HPDE6-E6E7 (cell line): ENCODE data around the gene TUBB.
"Not testable (repeated sequence)": the region's sequence is repeated elsewhere in the genome, so short reads cannot be mapped to it uniquely, and the experiment has no call there.

Experiments
- DNase-seq: peaks from one replicate; pipeline ENCODE4 v3.0.0; 2011; ENCODE audit warnings: missing footprints; ENCODE audit errors: extremely low spot score

The TUBB gene

DNA sequence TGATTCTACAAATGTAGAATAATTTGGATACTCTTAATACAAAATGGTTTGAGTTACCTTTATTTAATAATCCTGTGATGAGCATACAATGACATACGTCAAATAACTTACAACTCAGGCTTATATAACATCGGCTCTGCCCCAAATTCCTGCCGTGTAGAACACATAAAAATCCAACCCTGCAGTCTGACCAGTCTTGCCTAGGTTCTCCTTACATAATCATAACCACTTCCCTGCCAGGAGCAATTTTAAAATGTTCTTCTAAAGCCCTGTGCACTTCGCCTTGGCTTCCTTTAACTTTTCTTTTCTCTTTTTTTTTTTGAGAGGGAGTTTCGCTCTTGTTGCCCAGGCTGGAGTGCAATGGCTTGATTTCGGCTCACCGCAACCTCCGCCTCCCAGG is 40.4 kb downstream of the TUBB start:
- DNase-seq: no peak

DNA sequence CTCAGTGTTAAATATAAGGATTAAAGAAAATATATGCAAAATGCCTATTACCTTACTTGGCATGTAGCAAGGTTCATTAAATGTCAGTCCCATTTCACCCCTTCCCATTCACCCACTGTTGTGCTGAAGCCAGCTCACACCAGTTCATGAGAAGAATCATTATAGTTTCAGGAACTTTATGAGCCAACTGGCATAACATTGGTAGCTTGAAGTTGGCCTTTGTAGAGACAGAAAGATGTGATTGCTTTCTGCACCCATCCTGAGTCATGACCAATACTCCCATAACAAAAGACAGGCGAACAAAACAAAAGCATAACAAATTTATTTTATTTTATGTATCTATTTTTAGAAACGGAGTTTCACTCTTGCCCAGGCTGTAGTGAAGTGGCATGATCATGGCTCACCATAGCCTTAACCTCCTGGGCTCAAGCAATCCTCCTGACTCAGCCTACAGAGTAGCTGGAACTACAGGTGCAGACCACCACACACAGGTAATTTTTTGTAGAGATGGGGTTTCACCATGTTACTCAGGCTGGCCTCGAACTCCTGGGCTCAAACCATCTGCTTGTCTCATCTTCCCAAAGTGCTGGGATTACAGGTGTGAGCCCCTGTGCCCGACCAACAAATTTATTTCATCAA is 41.8 kb downstream of the TUBB start:
- DNase-seq: no peak

DNA sequence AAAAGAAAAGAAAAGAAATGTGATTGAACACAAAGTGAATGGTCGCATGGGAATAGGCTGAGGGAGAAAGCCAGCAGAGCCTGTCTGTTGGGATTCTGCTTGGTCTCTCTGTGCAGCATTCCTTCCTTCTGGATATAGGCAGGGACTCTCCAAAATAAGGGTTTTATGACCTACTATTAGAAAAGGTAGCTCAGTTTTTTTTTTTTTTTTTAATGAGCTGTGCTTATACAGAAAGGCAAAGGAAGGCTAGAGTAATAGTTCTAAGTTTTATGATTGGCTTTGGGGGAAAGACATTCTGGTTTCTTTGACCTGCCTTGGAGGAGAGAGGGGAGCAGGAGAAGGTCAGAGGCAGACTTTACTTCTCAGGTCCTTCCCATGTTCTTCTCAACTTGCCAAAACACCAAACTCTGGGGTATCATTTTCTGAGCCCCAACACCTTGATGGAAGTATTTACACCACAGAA is 43.0 kb downstream of the TUBB start:
- DNase-seq: no peak

DNA sequence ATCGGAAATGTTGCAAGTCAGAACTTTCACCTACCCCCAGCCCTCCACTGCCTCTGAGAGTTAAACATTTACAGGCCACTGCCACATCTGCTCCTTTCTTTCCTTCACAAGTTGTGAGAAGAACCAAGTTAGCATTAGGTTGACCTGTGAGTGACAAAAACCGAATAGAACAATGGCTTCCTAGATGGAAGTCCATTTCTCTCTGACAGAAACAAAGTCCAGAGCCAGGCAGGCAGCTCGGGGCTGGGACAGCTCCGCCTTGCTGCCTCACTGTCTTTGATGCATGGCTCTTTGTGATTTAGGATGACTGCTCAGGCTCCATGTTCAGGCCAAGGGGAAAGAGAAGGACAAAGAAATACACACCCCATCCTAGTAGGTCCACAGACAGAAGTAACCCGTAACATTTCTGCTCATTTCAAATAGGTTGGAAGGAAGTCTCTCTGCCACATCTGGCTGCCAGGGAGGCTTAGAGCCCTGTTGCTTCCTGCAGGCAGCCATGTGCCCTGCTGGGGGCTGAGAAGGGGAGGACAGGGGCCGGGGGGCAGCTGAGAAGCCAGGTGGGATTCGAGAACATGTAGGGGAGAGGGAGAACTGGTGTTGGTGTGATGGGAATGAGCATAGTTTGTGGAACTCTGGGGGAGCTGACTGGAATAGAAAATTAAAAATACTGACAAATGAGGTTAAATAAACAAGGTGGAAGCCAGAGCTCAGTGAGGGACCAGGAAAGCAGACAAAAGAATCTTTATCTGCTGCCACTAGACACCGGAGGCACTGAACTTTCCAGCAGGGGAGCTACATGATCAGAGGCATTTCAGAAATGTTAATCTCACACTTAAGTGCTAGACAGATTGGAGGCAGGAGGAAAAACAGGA is 43.7 kb downstream of the TUBB start:
- DNase-seq: no peak

DNA sequence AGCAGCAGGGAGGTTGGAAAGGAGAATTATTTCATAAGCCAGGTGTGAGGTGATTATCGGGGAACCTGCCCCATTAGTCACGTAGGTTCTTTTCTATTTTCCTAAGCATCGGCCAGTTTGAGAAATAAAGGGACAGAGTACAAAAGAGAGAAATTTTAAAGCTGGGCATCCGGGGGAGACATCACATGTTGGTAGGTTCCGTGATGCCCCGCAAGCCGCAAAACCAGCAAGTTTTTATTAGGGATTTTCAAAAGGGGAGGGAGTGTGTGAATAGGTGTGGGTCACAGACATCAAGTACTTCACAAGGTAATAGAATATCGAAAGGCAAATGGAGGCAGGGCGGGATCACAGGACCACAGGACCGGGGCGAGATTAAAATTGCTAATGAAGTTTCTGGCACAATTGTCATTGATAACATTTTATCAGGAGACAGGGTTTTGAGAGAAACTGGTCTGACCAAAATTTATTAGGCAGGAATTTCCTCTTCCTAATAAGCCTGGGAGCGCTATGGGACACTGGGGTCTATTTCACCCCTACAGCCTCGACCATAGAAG is 44.4 kb downstream of the TUBB start:
- not testable (repeated sequence) for DNase-seq

DNA sequence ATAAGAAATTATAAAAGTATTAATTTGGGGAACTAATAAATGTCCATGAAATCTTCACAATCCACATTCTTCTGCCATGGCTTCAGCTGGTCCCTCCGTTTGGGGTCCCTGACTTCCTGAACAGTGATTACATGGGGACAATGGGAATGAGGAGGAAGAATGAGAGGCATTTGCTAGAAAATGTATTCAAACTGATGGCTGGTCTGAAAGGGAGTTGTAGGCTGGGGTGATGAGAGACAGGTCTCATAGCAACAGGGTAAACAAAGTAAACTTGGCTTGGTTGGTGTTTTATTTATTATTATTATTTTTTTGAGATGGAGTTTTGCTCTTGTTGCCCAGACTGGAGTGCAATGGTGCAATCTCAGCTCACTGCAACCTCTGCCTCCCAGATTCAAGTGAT is 45.3 kb downstream of the TUBB start:
- DNase-seq: not testable (repeated sequence)

DNA sequence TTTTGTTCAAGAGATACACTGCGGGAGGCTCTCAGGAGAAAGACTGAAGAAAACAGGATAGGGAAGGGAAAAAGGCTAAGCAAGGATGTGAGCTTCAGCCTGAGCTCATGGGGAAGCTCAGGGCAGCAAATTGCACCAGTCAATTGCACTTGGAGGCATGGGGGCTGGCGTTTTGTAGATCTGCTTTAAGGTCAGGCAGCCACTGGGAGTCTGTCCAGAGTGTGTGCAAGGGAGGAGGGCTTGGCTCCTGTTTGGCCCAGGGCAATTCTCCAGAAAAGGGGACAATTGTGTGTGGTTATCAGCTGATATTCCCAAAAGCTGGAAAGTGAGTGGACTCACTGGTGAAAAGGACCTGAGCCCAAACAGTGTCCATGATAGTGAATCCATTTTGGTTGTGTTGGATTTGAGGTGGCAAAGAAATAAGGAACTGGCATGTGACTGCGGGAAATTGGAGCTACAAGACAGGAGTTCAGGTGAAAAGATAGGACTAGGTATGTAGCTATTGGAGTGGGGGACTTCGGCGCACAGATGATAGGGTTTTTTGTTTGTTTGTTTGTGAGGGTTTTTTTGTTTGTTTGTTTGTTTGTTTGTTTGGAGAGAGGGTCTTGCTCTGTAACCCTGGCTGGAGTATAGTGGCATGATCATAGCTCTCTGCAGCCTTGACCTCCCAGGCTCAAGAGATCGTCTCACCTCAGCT is 46.5 kb downstream of the TUBB start:
- DNase-seq: no peak

DNA sequence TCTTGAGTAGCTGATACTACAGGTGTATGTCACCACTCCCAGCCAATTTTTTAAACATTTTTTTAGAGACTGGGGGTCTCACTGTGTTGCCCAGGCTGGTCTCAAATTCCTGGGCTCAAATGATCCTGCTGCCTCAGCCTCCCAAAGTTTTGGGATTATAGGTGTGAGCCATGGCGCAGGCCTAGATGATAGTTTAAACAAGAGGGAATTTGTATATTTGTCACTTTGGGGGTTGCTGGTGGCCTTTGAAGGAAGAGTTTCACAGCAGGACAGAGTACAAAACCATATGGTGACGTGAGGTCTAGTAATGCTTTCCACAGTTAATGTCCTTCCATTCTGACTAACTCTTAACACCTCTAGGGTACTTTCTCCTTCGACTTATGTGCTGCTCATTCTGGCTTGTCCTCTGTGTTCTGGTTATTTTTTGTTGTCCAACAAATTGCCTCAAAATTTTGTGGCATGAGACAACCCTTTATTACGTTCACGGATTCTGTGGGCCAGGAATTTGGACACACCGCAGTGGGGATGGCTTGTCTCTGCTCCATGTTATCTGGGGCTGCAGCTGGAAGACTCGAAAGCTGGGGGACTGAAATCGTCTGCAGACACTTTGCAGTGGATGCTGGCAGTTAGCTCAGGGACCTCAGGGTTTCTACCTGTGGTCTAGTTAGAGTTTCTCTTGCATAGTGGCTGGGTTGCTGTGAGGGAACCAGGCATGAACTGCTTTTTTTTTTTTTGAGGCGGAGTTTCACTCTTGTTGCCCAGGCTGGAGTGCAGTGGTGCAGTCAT is 47.2 kb downstream of the TUBB start:
- no peak for DNase-seq

DNA sequence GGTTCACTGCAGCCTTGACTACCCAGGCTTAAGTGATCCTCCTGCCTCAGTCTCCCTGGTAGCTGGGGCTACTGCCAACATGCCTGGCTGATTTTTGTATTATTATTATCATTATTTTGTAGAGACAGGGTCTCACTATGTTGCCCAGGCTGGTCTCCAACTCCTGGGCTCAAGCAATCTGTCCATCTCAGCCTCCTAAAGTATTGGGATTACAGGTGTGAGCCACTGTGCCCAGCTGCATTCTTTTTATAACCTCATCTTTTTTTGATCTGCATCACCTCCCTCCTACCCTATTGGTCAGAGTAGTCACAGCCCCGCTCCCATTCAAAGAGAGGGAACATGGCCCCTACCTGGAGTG is 47.8 kb downstream of the TUBB start:
- DNase-seq: no peak

DNA sequence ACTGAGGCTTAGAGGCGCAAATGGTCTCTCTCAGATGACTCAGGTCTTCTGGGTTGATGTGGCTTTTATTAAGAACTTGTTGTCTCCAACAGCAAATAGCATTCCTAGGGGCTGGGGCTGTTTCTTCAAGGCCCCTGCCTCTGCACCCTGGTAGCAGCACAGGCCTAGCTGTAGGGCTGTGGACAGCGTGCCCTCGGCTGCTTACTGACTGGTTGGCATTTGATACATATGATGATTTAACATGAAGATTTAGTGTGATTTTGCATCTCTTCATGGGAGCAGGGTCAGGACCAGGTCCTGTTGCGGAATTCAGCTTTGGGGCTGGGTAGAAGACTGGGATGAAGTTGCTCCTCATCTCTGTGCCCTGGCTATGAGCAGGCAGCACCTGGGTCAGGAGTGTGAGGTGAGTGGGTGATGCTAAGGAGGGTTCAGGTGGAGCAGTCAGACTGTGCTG is 48.5 kb downstream of the TUBB start:
- no peak for DNase-seq

DNA sequence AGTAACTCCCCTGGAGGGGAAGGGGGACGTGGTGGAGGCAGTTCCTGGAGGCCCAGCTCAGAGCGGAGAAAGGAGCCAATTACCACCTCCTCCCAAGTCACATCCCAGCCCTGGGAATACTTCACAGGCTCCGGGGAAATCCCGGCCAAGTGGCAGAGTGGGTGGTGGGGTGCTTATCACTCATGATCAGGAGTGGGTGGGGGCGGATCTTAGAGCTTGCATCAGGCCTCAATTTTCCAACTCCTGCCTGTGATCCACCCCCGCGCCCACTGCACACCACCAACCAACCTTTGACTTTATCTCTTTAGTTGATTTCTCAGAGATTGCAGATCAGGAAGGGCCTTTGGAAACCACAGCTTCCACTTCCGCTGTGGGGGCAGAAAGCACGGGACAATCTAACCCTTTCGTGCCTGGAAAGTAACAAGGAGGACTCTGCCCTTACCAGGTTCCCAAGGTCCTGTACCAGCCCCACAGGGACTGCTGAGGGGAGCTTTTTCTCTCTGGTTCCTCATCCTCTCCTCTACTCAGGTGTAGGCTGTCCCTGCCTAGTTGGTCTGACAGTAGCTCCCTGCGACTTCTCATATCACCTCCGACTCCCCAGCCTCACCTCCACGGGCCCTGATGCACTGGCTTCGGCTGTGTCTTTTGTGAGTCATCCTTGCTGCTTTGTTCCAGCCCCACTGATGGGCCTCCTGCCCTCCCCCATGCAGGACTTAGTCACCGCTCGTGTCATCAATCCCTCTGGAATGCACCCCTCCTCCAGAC is 49.1 kb downstream of the TUBB start:
- peak; percentile 99 for DNase-seq

DNA sequence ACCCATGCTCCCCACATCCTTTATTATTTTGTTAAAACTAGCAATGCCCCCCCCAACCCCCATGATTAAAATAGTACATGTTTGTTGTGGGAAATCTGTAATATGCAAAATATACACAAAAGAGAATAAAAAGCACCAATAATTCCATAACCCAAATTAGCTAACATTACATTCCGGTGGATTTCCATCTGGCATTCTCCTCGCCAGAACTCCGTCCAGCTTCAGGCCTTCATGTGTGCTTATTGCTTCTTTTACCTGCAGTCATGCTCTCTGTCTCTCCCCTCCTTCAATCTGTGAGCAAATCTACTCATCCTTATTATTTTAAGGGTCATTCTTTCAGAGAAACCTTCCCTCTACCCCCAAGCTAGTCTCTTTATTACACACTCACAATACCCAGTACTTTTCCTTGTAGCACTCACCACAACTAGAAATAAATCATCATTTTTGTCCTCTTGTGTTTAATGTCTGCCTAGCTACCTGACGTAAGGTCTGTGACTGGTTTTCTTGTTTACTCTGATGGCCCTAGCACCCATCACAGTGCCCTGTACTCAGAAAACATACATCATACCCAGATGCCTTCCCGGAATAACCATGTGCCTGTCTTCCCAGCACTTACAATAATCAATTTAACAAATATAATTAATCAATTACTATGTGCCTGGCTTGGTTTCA is 49.8 kb downstream of the TUBB start:
- DNase-seq: no peak

DNA sequence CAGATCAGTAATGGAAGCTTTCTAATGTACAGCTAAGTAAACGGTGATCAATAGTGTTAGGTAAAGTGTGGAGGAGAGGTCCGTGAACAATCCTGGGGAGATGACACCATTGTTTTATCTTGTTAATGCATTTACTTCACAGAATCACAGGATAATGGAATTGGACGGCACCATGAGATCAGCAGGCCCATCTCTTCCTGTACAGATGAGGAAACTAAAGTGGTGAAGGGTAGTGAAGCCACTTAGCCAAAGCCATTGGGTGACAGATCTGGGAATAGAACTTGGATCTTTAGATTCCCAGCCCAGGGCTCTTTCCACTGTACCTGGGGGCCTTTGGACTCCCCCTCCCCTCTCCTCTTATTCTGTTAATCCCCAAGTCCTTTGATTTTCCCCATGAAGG is 50.4 kb downstream of the TUBB start:
- DNase-seq: no peak

DNA sequence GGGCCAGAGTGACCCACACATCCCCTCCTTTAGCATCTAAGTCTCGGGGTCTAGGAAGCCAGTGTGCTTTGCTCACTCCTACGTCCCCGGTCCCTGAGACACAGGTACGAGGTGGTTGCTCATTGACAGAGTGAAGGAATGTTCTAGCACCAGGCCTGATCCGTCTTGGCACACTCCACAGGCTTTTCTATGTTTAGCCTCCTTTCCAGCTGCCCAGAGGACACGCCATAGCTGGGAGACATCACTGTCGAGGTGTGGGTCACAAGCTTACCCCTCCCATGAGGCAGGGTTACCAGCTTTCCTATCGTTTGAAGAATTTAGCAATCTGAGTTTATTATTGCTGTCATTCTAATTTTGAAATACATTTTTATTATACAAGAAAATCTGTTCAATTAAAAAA is 54.5 kb downstream of the TUBB start:
- no peak for DNase-seq
